GM21786 (cell line): ENCODE data around the gene TTLL3.
A peak's percentile ranks its signal among the peaks of the same experiment; 100 is the strongest.

ENCODE experiments used
- ATAC-seq: cut with Tn5 transposase; IDR thresholded peaks from one replicate; pipeline ENCODE4 v1.9.1; 2021; ENCODE audit not compliant: unreplicated experiment

Gene TTLL3

GRCh38 chr3:9781551-9781950 lies 28.5 kb upstream of the TTLL3 start:
- ATAC-seq = no peak

GRCh38 chr3:9781978-9782603 lies 28.0 kb upstream of the TTLL3 start:
- no peak for ATAC-seq

GRCh38 chr3:9782770-9783169 lies 27.3 kb upstream of the TTLL3 start:
- ATAC-seq = no peak

- no peak for ATAC-seq
Measured at GRCh38 chr3:9783954-9784353, 26.1 kb upstream of the TTLL3 start.

GRCh38 chr3:9784965-9785364 lies 25.1 kb upstream of the TTLL3 start:
- no peak for ATAC-seq

- ATAC-seq = no peak
Measured at GRCh38 chr3:9785602-9786001, 24.5 kb upstream of the TTLL3 start.

GRCh38 chr3:9786209-9786739 lies 23.8 kb upstream of the TTLL3 start:
- ATAC-seq = no peak

- ATAC-seq = no peak
Measured at GRCh38 chr3:9786825-9787669, 23.0 kb upstream of the TTLL3 start.

GRCh38 chr3:9787714-9788113 lies 22.3 kb upstream of the TTLL3 start:
- no peak for ATAC-seq

- no peak for ATAC-seq
Measured at GRCh38 chr3:9791127-9791526, 18.9 kb upstream of the TTLL3 start.

- ATAC-seq = no peak
Measured at GRCh38 chr3:9791790-9792404, 18.2 kb upstream of the TTLL3 start.

- ATAC-seq = peak; percentile 83
Measured at GRCh38 chr3:9792405-9793160, 17.5 kb upstream of the TTLL3 start, which contains the start of the genes ARPC4 and TADA3. Gene ARPC4, plus strand, starts transcription at chr3:9793082. Its CDS starts 40 bp downstream, at chr3:9793122. Gene TADA3, minus strand, starts transcription at chr3:9792473. Its CDS starts 1,007 bp downstream, at chr3:9791466.

GRCh38 chr3:9793161-9793781 lies 16.8 kb upstream of the TTLL3 start:
- ATAC-seq = no peak

- no peak for ATAC-seq
Measured at GRCh38 chr3:9794400-9794799, 15.7 kb upstream of the TTLL3 start.

GRCh38 chr3:9795207-9795606 lies 14.9 kb upstream of the TTLL3 start:
- ATAC-seq = no peak

- ATAC-seq = no peak
Measured at GRCh38 chr3:9797196-9797945, 12.7 kb upstream of the TTLL3 start.

GRCh38 chr3:9800529-9800928 lies 9.5 kb upstream of the TTLL3 start:
- no peak for ATAC-seq

- ATAC-seq = no peak
Measured at GRCh38 chr3:9803494-9803893, 6.6 kb upstream of the TTLL3 start.

GRCh38 chr3:9804996-9805395 lies 5.1 kb upstream of the TTLL3 start:
- ATAC-seq = no peak

- ATAC-seq = no peak
Measured at GRCh38 chr3:9806137-9806536, 3.9 kb upstream of the TTLL3 start.
